HUDEP-2 (cell line): ENCODE results near the gene RBM14.

Source experiments
- DNase-seq, 76 experiments: peaks; one replicate each; lab custom pipeline; 2025; ENCODE audit not compliant: unreplicated experiment in 76 of 76; lab: John Stamatoyannopoulos, UW

Gene RBM14

DNA sequence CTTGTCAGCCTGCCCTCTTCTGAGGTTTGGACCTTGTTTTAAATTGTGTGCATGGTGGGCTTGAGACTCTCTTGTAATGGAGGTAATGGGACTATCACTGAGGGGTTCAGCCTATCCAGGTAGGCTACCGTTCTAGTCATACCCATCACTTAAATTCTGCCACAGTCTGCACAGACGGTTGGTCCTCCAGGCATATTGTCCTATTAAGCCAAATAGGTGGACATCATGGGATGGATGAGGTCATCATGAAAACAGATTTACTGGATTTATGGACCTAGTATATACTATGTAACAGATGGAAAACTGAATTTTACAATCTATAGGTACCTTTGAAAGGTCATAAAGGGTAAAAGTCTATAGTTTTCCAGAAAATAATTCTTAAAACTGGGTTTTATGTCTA is 12.9 kb downstream of the RBM14 start:
- DNase-seq = no peak

DNA sequence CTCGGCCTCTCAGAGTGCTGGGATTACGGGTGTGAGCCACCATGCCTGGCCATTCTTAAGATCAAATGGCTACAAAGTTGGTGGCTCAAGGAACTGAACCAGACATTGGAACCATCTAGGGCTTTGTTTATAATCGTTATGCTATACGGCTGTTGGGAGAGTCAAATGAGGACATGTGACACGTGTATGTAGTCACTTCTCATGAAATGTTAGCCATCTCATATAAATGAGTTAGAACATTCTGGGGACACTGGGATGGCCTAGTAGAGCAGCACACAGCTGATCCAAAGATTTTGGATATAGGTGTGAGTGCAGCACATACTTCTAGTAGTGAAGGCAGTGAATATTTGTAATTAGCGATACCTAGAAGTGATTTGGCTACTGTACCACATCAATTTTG is 15.5 kb downstream of the RBM14 start:
- DNase-seq = no peak

DNA sequence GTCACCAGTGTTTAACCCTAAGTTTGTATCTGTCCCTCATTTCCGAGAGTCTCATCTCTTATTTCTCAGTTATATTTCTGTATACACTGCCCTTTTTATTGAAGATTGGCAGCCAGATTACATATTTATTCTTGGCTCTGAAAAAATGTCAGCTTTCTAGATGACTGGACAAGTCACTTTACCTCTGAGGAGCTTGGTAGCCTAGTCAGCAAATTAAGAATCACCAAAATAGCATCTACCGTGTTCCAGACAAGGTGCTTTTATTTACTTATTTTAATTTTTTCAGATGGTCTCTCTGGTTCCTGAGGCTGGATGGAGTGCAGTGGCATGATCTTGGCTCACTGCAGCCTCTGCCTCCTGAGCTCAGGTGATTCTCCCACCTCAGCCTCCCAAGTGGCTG is 16.5 kb downstream of the RBM14 start:
- no peak for DNase-seq

DNA sequence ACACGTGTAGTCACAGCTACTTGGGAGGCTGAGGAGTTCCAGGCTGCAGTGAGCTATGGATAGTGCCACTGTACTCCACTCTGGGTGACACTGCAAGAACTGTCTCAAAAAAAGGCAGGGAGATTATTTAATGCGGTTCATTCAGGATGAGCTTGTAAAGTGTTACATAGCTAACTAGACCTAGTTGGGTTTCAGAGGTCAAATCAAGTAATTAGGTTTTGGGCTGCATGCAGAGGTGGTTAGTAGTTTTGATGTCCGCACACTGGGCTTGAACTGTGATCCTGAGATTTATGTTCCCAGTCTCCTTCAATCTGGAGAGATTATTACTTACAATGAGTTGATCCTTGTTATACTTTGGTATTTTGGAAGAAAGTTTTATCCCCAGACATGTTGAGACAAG is 20.0 kb downstream of the RBM14 start:
- DNase-seq = no peak

DNA sequence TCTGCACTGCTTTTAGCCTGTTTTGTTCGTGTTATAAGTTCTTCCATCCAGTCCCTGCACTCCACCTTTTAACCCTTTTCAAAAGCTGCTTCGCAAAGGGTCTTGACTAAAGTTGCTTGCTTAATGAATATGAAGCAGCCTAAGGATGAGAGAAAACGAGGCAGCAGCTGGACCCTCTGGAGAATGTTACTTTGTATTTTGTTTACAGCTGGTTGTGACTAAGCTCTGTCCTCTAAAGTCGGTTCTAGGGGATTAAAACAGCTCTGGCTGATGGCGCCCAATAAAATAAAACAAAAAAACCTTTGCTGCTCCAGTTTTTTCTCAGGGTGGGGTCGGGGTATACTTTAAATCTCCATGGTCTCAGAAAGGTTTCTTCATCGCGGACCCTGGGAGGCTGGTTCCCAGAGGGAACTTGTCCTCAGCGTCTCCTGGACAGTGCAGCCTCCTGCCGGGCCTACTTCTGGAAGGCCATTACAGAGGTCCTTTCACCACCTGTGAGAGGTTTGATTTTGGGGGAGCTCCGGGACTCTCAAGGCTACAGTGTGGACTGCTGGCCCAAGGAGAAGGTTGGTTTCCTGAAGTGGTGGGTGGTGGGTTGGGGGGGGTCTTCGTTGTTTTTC is 21.2 kb downstream of the RBM14 start:
- DNase-seq = peak in 5 of 76 experiments; percentile 7 to 59 (median 53)

DNA sequence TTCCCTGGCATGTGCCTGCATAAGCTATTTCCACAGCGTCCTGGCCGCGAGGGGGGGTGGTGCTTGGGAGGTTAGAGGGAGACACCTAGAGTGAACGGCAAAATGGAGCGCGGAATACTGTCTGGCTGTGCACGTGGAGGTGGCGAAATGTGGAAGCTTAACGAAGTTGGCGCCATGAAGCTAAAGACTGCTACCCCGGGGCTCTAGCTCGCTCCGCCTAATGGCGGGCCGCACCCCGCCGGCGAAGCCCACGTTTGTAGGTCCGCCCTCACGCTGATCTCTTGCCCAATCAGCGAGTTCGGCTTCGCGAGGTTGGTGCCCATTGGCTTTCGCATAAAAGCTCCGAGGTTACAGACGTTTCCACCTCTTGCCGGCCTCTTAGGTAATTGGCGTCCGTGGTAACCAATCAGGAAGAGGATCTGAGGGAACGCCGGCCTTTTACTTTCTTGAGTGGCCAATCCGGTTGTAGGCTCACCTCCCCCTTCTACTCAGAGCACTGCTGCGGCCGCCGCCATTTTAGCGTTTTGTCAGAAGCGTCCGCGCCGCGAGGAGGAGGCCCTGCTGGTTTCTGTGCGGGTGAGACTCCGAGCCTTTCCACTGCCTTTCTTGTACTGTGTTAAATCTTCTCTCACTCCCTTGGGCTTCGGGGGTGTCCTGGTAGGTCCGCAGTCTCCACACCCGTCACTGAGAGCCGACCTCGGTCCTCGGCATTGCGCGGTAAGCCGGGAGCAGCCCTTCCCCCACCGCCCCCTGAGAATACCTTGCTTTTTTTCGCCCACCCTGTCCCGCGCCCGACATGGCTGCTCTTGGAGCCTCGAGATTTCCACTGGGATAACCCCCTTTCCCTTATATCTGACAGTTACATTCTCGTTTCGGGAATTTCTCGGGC is 22.0 kb downstream of the RBM14 start, which contains the start of gene RBM4:
Gene RBM4 (plus strand): TSS at position 527 of the 889 bp plus-strand sequence. CDS start 1,009 bp downstream, outside the sequence.
- DNase-seq = peak; percentile 36 to 99 (median 97)

DNA sequence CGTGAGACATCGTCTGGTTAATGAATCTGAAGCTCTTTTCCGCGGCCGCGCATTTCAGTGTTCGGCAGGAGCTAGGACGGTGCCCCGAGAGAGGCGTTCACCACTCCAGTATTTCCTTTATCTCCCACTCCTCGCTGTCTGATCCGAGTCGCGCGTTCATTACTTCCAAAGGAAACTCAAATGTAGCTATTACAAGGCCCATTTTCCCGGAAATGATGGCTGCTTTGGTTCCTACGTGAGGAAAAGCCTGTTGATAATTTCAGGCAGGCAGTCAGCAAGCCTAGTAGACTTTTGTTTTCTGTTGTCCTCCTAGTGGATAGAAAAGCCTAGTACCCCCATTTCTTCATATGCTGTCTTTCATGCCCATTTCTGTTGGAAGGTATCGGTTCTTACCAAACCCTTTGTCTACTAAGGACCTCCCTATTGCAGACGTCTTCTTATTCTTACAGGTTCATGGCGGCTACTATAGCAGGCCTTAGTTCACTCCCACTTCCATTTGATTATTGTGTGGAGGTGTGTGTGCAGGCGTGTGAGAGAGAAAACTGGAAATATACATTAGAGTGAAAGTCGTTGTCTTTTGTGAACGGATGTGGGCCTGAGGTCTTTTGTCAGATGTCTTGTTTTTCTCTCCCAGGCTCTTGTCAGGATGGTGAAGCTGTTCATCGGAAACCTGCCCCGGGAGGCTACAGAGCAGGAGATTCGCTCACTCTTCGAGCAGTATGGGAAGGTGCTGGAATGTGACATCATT is 22.8 kb downstream of the RBM14 start:
- DNase-seq = peak in 7 of 76 experiments; percentile 7 to 41 (median 31)

DNA sequence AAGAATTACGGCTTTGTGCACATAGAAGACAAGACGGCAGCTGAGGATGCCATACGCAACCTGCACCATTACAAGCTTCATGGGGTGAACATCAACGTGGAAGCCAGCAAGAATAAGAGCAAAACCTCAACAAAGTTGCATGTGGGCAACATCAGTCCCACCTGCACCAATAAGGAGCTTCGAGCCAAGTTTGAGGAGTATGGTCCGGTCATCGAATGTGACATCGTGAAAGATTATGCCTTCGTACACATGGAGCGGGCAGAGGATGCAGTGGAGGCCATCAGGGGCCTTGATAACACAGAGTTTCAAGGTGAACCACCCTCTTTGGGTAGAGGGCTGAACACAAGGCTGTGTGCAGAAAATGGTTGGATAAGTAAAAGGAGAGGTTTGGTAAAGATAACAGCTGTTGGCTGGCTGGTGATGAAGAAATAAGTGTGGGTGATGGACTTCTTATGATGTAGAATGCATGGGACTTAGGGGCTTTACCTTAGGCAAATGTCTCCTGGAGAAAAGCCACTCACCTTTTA is 23.4 kb downstream of the RBM14 start:
- DNase-seq = peak in 1 of 76 experiments; percentile 5

DNA sequence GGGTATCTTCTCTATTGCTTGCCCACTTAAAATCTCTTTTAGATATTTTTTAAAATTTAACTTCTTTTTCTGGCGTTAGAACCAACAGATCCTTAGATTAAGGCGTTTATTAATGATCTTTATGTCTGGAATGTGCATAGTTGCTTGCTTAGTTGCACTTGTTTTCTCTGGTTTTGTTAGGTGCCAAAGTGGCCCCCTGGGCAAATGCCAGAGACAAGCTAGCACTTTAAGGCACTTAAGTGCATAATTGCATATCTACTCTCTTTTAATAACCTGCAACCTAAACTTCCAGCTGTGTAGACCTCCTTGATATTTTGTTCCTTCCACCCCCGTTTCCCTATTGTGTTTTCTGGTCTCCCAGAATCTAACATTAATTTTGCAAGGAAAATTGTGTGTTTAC is 25.4 kb downstream of the RBM14 start:
- DNase-seq = no peak

DNA sequence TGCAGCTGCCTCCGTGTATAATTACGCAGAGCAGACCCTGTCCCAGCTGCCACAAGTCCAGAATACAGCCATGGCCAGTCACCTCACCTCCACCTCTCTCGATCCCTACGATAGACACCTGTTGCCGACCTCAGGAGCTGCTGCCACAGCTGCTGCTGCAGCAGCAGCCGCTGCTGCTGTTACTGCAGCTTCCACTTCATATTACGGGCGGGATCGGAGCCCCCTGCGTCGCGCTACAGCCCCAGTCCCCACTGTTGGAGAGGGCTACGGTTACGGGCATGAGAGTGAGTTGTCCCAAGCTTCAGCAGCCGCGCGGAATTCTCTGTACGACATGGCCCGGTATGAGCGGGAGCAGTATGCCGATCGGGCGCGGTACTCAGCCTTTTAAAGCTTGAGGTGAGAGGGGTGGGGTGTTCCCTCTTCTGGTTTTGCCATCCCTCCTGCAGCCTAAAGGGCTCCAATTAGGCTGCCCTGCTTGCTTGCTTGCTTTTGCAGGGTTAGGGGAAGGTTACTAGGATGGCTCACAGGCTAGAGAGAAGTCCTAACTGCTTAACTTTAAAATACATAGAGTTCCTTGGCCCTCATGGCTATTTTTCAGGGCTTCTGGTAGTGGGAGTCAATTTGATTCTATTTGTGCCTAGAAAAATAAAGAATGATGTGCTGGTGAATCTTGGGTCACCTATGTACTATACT is 27.5 kb downstream of the RBM14 start:
- no peak for DNase-seq

DNA sequence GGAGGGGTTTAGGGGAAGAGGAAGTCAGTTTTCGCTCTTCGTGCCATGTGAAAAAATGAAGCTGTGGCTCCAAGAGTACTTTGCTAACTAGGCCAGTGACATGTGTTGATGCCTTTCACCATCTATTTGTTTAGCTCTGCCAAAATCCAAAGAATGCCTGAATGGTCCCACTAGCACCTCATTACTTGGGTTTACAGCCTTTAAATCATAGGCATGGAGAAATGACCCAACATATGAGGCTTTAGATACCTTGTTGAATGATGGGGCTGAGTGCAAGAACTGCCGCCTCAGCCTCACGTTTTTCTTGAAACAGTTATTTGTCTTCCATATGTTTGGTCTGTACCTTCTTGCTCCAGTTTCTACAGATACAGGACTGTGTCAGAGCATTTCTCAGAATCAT is 30.4 kb downstream of the RBM14 start:
- no peak for DNase-seq

DNA sequence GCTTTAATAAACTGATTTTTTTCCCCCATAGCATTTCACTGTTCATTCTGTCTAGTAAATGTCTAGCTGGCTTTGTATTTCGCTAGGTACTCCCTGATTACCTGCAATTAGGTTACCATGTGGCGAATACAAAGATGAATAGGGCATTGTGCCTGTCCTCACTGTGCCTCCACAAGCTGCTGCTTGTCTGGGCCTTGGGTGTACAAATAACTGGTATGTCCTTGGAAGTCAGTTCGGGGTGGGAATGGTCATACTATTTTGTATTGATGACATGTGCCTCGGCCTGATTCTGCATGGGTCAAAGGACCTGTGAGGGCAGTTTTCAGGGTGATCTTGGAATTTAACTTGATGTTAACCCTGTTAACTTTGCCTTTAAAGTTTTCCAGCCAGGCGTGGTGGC is 33.5 kb downstream of the RBM14 start:
- DNase-seq = no peak

DNA sequence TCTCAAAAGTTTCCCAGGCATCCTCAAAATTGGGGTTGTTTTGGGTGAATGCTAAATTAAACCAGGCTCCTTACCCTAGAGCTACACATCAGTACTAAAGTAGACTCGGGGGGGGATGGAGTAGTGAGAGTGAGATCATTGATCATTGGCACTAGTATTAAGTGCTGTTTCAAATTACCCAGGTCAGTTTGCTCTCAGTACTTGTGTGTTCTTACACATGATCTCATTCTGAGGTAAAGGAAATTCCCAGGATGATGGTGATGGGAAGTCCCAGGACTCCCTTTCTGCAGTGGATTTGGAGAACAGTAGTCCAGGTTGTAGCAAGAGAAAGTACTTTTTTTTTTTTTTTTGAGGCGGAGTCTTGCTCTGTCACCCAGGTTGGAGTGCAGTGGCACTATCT is 34.6 kb downstream of the RBM14 start:
- DNase-seq = no peak

DNA sequence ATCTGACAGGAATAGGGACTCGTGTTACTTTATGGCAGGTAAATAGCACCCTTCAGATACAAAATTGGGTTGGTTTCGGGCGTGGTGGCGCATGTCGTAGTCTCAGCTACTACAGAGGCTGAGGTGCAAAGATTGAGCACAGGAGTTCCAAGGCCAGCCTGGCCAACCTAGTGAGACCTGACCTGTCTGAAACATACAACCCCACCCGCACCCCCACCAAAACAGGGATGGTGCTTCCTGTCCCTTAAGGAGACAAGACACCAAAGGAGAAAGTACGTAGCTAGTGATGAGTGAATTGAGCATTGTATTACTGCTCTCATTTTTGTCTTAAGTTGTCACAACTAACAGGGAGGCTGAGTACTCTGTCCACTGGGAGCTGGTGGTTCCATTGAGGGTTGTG is 36.2 kb downstream of the RBM14 start:
- no peak for DNase-seq

DNA sequence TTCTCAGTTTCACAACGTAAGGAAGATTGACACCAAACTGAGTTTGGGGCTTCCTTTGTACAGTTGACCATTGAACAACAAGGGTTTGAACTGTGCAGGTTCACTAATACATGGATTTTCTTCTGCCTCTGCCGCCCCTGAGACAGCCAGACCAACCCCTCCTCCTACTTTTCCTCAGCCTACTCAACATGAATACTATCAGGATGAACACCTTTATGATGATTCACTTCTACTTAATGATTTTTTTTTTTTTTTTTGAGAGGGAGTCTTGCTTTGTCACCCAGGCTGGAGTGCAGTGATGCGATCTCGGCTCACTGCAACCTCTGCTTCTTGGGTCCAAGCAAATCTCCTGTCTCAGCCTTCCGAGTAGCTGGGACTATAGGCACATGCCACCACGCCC is 36.7 kb downstream of the RBM14 start:
- DNase-seq = no peak

DNA sequence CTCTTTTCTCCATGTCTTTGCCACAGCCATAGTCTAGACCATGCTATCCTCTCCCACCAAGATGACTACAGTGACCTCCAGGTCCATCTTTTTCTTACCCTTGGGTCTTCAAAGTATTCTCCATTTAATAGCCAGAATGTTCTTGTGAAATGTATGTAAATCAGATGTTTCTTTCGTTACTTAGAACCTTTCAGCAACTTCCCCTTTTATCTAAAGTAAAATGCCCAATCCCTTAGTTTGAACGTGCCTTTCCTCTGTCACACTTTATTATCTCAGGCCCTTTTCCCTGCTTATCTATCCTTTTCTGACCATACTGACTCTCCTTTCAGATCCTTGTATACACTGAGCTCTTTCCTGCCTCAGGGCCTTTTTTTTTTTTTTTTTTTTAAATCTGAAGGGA is 43.3 kb downstream of the RBM14 start:
- peak in 2 of 76 experiments; percentile 19 to 28 for DNase-seq

DNA sequence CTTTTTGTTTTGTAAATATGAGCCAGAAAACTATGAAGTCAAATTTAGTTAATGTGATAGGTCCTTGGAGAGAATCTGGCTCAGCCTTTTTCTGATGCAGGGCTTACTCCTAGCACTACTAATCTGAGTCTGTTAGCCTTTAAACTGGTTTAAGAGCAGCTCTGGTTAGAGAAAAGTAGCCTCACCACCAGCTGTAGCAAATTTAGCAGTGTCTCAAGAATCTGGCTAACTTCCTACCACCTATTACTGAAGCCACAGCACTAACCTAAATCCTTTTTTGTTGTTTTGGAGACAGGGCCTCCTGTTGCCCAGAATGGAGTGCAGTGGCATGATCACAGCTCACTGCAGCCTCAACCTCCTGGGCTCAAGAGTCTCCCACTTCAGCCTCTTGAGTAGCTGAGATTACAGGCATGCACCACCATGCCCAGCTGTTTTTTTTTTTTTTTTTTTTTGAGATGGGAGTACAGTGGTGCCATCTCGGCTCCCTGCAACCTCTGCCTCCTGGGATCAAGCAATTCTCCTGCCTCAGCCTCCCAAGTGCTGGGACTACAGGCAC is 47.4 kb downstream of the RBM14 start:
- DNase-seq = no peak

DNA sequence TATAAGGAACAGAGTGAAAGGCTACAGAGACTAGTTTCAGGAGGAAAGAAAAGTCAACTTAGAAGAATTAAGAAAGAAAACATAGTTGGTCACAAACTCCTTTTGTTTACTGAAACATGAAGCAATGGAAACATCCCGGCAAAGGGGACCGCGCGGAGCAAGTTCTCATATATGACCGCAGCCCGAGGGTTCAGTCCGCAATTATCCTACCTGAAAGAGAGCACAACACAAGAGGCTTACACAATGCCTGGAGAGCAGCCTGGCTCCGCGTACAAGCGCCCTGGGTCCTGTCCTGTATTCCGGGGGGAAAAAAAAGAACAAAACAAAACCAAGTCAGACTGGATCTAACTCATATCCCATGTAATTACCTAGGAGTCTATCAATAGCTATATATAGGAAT is 48.9 kb downstream of the RBM14 start:
- no peak for DNase-seq

DNA sequence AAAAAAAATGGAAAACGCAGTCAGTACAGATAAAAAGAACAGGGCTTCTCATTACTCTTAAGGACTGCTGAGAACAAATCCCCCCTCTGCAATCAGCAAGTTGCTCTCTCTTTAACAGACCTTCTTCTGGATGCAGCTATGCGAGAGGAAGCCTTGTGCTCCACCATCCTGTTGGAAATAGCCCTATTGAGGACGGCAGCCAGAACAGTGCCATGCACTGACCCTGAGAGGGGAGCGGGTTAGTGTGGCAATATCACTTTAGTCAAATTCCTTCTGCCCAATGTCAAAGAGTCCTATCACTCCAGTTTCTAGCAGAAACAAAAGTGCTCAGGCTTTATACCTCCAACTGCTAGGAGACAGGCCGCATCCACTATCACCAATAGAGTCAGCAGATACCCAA is 54.4 kb downstream of the RBM14 start:
- no peak for DNase-seq

DNA sequence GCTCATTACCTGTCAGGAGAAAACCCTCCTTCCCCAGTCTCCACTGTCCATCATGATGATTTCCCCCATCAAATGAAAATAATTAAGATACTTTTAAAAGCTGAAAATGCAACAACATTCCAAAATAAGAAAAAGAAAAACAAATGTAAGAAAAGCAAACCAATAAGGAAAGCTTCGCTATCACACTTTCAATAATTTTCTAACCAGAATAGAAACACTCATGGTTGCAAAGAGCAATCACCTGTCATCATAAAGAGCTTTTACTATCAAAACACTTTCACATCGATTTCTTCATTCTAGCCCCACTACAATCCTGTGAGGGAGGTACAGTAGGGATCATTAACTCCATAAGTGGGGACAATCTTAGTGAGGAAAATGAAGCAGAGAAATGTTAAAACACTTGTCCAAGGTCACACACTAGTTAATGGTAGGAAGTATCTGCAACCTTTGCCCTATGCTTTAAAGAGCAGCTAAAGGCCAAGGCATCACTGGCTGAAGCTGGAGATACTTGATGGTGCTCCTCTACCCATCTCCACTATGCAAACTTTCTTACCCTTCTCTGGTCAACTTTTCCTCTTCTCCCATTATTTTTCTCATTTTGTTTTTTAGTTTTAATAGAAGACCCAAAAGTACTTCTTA is 58.7 kb downstream of the RBM14 start:
- DNase-seq = no peak
